NCI-H748 treated with DMSO at 0.1 percent for 48 hours (cell line): ENCODE data around the gene LCP2.

Source experiments
- DNase-seq: peaks from one replicate; lab custom pipeline; 2025; lab: John Stamatoyannopoulos, UW

The LCP2 gene

DNA sequence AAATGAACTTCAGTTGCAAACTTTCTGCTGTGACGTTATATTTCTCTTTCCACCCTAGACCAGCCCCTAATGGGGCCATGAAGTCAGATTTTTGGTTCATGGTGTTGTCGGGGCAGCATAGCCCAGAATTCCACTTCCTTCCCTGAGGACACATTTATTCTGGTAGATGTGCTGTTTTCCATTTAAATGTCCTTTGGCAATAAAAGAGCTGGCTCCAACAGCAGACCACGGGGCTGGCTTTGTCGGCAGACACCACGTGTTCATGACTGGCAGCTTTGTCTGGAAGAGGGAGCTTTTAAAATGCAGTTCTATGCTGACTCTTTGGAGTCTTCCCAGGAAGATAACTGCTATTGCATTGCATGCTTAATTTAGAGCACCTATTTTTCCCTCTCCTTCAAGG lies 17.6 kb upstream of the LCP2 start:
- DNase-seq, result no peak

DNA sequence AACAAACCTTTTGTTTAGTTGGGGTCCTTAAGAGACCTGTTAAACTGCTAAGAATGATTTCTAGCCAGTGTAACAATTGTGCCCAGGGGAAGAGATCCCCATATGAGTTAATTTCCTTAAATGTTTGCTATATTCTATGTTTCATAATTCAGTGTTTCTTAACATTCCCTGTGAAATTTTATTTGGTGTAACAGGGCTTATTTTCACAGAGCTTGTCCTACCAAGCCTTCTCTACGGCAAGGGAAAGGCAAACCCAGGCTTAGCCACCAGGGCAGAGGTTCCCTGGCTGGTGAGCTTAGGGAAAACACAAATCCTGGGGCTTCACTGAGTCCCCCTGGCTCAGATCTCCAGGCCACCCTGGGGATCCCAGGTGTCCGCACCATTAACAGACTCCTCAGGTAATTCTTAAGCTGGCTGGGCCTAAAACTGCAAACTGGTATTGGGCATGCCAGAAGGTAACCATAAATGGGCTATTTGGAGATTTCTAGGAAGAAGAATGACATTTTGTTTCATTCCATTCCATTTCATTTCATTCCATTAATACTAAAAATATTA lies 17.0 kb upstream of the LCP2 start:
- DNase-seq, result no peak

DNA sequence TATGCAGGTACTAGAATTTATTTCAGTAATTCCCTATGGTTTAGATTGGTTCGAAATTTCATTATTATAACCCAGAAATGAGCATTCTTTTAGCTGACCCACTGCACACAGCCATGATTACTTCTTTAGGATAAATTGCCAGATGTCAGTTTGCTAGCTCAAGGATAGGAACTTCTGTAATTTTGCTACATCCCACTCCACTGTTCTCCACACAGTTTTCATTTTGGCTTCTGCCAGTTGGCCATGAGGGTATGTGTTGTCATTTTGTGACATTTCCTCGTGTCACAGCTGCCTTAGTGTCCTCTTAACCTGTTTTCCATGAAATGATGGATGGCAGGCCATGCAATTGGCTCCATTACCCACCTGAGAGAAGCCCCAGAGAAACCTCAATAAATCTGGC lies 16.2 kb upstream of the LCP2 start:
- DNase-seq, result no peak

DNA sequence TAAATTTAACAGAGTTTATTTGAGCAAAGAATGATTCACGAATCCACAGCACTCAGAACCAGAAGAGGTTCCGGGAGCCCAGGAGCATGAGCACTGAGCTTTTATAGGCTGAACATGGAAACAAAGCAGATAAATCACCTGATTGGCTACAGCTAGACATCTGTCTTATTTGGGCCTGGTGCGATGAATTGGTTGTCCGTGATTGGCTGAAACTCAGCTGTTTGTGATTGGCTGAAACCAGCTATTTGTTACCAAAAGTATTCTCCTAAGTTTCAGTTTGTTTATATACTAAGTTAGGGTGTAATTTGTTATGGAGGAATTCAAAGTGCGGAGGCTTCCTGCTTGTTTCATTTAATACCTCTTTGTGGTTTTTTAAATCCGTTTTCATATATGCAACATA lies 15.8 kb upstream of the LCP2 start:
- DNase-seq, result no peak

DNA sequence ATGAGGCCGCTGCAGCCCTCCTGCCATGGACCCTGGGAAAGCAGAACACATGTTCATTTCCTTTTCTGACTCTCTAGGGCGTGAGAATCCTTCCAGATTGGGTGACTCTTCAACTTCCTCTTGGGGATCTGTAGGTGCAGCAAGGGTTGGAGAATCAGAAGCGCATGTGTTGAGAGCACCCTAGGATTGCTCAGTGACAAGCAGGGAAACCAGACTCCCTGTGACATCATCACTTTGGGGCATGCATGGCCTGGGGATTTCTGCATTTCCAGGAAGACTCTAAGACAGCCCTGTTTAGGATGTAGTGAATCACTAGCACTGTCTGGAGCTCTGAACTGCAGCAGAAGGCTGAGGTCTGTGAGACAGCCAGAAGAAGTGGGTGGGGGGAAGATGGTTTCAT lies 15.1 kb upstream of the LCP2 start:
- DNase-seq, result no peak

DNA sequence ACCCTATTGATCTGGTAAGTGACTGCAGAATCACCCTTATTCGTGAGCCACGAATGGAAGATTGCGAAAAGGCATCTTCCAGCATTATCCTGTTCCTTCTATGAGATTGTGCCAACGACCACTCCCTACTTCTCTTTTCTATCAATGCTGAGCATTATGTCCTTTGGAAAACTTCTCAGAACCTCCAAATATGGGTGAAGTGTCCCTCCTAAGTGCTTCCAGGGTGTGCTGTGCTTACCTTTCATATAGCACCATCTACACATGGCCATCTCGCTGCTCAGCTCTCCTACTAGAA lies 14.7 kb upstream of the LCP2 start:
- DNase-seq, result no peak

DNA sequence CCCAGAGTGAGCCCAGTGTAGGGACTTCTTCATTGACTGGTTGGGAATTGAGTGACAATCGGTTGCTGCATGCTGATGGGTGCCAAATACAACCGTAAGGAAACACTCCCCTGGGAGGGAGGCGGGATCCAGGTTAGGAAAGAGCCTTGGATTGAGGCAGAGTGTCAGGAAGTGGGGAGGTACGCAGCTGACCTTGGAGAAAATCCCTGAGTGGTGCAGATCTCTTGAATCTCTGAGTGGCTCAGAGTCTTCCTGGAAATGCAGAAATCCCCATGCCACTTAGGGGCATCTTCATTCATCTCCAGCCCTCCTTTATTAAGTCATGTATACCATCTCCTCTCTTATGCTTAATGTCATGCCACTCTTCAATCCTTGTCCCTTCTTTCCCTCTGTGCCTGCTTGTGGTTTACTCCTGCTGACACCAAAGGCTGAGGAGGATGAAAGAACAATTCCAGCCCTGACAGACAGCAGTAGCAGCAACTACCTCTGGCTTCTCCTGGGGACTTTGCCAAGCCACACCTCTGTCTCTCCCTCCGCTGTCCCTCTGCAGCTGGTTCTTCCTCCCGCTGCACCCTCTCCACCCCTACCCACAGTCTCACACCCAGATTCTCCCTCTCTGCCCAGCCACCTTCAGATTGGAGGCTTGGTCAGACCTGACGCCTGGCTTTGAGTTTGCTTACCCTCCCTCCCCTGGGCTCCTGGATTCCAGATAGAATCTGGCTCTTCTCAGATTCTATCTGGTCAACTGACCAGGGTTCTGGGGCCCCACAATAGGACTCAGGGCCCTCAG lies 14.1 kb upstream of the LCP2 start:
- DNase-seq, result no peak

DNA sequence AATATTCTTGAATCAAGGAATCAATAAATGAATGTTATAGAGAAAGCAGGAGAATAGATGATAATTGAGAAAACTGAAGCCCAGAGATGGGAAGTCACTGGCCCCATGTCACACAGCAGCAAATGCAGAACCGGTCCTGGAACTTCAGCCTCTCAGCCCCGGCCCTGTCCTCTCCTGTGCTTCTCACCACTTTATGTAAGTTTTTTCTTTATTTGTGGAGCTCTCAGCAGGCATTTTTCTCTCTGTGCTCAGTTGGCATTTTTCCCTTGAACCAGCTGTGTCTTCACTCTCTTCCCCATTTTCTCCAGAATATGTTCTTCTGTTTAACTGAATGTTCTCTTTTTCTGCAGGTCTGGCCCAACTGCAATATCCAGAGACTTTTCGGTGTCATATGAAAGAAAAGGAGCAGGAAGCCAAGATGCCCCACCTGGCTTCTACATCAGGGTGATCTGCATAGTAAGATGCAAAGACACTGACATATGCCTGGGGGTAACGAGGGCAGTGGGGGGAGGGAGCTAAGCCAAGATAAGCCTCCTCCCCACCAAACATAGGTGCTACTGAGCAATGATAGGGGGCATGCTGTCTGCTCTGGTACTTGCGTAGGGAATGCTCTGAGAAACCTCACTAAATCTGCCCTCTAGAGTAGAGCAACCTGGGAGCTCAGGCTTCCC lies 12.8 kb upstream of the LCP2 start:
- DNase-seq, result no peak

DNA sequence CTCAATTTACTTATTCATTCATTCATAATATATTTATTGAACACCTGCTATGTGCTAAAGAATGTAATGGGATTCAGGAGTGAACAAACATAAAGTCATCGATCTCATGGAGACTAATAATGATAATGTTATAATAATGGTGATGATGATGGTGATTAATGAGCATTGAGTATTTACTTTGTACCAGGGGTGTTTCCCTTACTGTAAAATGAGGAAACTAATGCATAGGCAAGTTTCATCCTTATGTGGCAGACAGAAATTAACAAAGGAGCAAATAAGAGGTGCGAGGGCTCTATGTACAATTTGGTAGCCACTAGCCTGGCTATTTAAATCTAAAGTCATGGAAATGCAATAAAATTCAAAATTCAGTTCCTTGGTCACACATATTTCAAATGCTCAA lies 11.1 kb upstream of the LCP2 start:
- DNase-seq, result no peak

DNA sequence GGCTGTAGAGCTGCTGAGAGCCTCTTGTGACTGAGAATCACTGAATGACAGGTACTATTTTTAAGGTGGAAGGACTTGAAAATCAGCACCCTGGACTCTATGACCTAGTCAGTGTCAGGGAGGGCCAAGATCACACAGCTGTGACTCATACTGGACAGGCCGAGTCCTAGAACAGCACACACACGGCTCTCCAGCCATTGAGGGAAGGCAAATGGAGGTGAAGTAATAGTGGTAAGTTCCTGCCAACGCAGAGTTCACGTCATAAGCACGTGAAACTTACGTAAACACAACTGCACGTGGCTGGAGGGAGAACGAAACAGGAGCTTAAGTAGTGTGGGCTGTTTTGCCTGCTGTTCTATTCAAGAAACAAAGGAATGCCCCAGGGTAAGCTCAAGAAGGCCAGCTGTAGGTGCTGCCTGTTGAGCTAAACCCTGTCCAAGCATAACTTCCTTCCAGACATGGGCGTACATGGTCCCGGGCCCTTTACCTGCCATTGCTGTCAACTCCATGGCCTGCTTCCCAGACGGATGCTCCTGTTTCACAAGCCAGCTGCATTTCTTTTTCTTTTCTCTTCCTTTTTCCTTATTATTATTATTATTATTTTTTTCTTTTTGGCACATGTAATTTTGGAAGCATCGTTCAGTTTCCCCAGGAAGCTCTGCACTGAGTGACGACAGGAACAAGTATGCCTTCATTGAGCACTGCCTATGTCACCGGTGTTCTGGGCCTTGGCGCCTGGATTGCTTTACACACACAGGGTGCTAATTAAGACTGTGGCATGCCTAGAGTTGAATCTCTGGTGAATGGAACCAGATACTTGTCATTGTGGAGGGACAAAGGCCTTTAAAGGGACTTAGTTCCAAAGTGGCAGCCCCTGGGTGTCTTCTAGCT lies 10.2 kb upstream of the LCP2 start:
- DNase-seq, result no peak

DNA sequence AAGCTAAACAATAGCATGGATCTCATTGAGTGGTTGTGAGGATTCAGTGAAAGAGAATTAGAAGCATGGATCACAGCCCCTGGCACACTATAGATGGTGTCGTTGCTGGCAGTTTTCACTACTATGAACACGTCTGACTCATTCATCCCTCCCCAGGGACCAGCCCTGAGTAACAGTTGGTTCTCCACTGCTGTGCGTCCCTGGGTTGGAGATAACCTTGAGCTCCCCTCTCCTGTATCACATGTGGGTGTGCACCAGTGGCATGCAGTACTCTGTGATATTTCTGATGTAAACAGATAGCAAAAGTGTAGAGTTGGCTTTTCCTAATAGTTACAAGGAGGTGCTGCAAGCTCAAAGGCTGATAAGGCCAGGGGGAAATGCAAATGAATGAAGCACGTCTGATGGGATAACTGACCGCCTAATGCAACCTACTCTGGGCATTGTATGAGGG lies 8.8 kb upstream of the LCP2 start:
- no peak for DNase-seq

DNA sequence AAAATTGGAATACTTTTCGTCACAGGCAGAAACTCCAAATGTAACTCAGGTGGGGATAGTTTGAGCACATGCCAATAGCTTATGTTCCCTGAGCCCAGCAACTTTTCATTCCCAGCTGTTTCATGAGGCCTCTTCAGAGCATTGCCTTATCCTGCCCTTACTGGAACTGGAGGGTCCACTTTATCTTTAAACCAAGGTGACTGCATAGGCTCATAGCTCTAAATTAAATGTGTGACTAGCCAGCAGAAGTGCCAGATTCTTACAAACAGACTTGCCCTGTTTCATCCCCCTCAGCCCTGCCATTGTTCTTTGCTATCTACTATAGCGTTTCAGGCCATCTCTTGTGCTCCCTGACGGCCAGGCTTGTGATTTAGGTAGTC lies 8.1 kb upstream of the LCP2 start:
- DNase-seq, result no peak

DNA sequence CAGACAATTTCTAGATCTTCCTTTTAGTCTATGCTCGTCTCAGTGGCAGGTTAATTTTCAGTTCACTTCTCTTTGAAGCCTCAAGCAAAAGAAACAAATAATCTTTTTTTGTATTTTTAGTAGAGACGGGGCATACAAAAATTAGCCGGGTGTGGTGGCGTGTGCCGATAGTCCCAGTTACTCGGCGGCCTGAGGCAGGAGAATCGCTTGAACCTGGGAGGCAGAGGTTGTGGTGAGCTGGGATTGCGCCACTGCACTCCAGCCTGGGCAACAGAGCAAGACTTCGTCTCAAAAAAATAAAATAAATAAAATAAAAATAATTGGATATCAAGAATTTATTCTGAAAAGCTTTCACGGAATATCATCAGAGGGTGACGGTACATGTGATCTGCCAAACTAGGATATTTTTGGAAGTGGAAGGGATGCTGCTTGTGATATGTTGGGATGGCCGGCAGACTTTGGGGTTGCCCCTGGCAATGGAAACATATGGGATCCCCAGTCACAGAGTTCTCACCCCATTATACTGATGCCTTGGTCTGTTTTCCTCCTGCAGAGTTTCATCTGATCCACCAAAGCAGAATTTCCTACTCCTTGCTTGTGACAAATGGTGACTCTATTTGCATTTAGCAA lies 7.6 kb upstream of the LCP2 start:
- no peak for DNase-seq

DNA sequence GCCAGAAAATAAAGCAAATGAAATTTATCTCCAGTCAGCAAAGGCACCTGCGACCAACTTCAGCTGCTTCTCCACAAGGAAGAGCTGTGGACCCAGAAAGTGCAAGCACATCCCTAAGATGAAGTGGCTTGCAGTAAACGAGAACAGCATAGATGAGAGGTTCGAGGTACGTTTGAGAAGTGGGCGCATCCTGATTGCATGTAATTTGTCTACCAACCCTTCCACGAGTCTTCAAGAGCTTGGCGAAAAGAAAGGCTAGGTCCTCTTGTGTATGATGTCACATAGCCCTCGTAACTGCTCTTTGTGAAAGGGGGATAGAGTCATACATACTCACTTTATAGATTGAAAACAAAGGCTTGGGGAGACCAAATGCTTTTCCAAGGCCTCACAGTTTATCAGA lies 6.0 kb upstream of the LCP2 start:
- DNase-seq, result no peak

DNA sequence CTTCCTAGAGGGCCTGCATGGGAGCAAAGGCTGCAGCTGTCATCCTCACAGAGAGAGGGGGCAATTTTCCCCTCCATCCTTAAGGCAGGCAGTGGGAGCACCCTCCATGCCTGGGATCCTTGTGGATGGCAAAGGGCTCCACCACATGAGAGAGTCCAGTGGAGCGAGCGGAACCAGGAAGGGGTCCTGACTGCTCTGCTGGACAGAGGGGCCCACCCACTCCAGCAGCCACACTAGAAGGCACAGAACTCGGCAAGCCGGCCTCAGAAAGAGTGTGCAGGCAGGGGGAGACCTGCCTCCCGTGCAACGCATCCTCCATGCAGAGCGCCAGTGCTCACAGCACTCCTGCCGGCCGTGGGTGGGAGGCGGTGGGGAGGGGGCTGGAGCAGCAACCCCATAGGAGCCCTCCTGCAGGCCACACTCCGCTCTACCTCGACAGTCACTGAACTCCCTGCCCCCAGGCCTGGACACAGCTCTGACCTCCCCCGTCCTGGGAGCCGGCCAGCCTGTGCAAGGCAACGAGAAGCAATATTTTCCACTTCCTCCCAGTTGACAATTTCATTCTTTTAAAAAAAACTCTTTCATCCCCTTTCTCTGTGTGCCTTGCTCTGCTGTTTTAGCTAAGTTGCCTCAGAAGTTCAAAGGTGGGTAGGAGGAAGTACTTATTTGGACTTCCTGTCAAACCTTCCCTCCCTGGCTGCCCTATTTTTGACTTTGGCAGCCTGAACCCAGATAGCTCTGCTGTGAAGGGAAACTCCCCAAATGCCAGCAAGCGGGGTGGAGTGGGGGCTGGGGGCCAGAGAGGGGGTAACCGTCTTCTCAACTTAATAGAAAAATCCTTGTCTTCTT lies 5.3 kb upstream of the LCP2 start:
- DNase-seq, result no peak

DNA sequence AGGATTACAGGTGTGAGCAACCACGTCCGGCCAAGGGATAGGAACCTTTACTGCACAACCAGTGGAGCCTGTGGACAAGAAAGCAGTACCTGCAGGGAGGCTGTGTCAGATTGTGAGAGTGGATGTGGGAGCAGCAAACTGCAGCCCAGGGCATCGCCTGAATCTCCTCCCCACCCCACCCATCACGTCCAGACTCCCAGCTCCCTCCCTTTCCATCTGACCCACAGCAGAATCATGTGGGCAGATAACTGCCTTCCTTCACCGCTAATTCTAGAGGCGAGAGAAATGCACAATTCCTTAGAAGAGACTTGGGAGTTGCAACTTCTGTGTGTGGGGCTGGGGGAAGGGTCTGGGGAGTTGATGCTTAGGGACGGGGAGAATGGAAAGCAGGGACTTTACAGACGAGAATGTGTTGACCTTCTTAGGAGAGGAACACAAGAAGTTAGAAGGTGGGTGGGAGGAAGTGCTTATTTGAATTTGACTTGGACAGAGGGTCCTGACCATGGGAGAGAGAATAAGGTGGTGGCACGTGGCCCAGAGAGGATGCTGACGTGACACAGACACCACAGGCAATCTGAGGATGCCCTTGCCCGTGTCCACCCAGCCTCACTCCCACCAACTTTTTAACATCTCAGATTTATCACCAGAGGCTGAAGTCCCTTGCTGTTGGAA lies 4.5 kb upstream of the LCP2 start:
- DNase-seq, result no peak

DNA sequence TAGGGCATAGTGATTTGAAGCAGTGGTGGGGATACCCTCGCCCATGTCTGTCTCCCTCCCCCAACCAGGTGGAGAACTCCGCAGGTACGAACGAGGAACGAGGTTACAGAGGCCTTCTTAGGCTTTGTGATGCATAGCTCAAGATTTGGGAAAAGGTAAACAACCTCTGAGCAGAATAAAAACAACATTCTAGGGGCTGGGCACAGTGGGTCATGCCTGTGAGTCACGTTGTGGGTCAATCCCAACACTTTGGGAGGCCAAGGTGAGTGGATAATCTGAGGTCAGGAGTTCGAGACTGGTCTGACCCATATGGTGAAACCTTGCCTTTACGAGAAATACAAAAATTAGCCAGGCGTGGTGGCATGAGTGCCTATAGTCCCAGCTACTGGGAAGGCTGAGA lies 3.6 kb upstream of the LCP2 start:
- DNase-seq, result no peak

DNA sequence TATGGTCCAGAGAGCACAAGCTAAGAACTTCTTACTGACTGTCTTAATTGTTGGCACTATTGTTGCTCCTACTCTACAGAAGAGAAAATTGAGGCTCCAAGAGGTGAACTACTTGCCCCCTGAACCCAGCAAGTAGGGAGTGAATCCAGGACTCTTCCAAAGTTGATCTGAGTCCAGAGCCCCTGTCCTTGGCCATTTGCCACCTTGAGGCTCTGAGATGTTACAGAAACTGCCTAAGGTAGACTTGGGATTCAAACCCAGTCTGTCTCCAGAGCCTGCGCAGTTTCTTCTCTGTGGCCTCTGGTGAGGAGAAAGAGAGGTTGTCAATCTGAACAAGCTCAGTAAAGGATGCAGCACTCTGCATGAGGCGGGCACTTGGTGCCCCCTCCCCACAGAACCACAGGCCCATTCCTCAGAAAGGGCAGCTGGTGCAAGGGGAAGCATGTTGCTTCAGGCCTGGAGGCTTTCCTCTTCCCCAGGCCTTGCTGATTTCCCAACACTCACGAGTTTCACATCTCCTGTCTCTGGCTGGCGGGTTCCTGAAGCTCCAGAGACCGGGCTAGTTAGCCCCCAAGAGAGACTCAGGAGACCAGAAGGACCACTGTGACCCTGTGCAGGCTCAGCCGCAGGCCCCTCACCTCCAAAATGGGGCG lies 2.9 kb upstream of the LCP2 start:
- no peak for DNase-seq

DNA sequence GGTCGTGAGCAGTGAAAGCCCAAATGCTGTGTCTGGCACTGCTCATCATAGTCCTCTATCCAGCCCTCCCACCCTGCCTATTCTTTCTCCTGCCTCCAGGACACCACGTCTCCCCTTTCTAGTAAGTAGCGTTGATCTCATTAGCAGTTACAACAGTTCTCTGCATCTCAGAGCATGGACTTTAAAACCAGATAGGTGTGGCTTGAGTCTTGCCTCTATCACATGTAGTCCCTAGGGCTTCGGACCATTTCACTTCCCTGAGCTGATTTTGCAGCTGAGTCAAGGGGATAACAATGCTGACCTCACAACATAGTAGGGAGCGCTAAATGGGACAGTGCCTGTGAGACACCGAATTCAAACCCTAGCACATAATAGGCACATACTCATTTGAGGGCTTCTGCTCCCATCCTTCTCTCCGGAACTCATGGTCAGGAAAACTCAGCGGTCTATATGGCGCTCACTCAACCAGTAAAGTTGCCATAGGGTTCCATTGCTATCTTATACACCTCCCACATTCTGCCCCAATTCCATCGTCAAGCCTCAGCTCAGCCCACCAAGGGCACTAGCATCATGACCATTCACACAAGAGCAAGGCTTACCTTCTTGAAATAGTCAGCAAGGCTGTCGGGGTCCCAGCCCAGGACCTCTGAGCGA lies 515 bp downstream of the LCP2 start:
- DNase-seq, result no peak
